Measurements from ENCODE around the gene IGFL4. TPM values are rescaled to one million over a fixed set of nuclear protein-coding genes. Genes with fewer than 3 reads are reported as not detected.

The IGFL4 gene
- total RNA-seq, 2 donors from 2014 or later: not detected

- Histone ChIP-seq H3K4me1 (replicated peaks) (no peaks in the 10 kb centered on the region), H3K27me3 (replicated peaks; ENCODE audit: insufficient read depth) (no peaks in the 10 kb centered on the region), H3K9me3 (no peaks in the 10 kb centered on the region), H3K36me3 (no peaks in the 10 kb centered on the region), H3K27ac (no peak overlapping the region), H3K4me3 (no peak overlapping the region)
- intact Hi-C loops (cut with DNase I): no loop called here
- WGBS: 92% methylated on average over 6 of the region's 6 CpGs
- TF ChIP-seq POLR2A (IDR thresholded peaks at IDR 0.05): no peak
- TF ChIP-seq CTCF (IDR thresholded peaks at IDR 0.05): no peak
- TF ChIP-seq POLR2AphosphoS5 (IDR thresholded peaks at IDR 0.05): no peak
- DNase-seq (ENCODE audit: low spot score): no peak
Measured at GRCh38 chr19:46040125-46040524, 677 bp downstream of the IGFL4 start.

GRCh38 chr19:46036744-46037128, 4.1 kb downstream of the IGFL4 start:
- no peaks in the 10 kb centered on the region for H3K4me1 ChIP-seq (replicated peaks)
- no peak for TF ChIP-seq POLR2AphosphoS5 (IDR thresholded peaks at IDR 0.05)
- TF ChIP-seq POLR2A (IDR thresholded peaks at IDR 0.05): no peak
- TF ChIP-seq CTCF (IDR thresholded peaks at IDR 0.05): no peak
- 69% methylated on average over 3 of the region's 3 CpGs for WGBS
- intact Hi-C loops (cut with DNase I): no loop called here
- H3K4me3 ChIP-seq: no peak overlapping the region
- no peak for DNase-seq (ENCODE audit: low spot score)
- no peaks in the 10 kb centered on the region for H3K36me3 ChIP-seq
- H3K27ac ChIP-seq: no peak overlapping the region
- H3K9me3 ChIP-seq: no peaks in the 10 kb centered on the region
- H3K27me3 ChIP-seq (replicated peaks; ENCODE audit: insufficient read depth): no peaks in the 10 kb centered on the region

- intact Hi-C loops (cut with DNase I): no loop called here
Measured at GRCh38 chr19:46035986-46036743, 4.6 kb downstream of the IGFL4 start.

DNA sequence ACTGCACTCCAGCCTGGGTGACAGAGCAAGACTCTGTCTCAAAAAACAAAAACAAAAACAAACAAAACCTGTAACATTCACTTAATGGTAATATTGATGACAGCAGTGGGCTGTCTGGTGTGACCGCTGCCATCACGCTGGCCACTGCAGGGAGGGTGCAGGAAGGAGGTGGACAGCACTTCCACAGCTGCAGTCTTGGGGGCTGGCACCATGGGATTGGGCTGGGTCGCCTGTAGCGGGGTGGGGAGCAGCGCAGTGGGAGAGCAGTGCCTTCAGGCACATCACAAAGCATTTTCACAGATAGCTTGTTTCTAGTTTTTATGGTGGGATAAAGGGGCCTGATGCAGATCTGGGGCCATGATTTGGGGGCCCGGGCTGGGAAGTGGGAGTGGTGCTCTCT, 5.3 kb downstream of the IGFL4 start:
- TF ChIP-seq POLR2AphosphoS5 (IDR thresholded peaks at IDR 0.05): no peak
- TF ChIP-seq POLR2A (IDR thresholded peaks at IDR 0.05): no peak
- no peak for TF ChIP-seq CTCF (IDR thresholded peaks at IDR 0.05)
- Histone ChIP-seq H3K36me3 (no peaks in the 10 kb centered on the region), H3K27me3 (replicated peaks; ENCODE audit: insufficient read depth) (no peaks in the 10 kb centered on the region), H3K4me3 (no peak overlapping the region), H3K27ac (no peak overlapping the region), H3K4me1 (replicated peaks) (no peaks in the 10 kb centered on the region), H3K9me3 (no peaks in the 10 kb centered on the region)
- 85% methylated on average over 6 of the region's 6 CpGs for WGBS
- DNase-seq (ENCODE audit: low spot score): no peak
- intact Hi-C loops (cut with DNase I): no loop called here

More at GRCh38 chr19:46035986-46036743, 4.6 kb downstream of the IGFL4 start:
- no peaks in the 10 kb centered on the region for H3K27me3 ChIP-seq (replicated peaks; ENCODE audit: insufficient read depth)
- WGBS: 71% methylated on average over 11 of the region's 13 CpGs
- no peak overlapping the region for H3K4me3 ChIP-seq
- H3K9me3 ChIP-seq: no peaks in the 10 kb centered on the region
- H3K27ac ChIP-seq: no peak overlapping the region
- no peaks in the 10 kb centered on the region for H3K4me1 ChIP-seq (replicated peaks)
- TF ChIP-seq POLR2A (IDR thresholded peaks at IDR 0.05): no peak
- no peak for TF ChIP-seq CTCF (IDR thresholded peaks at IDR 0.05)
- no peaks in the 10 kb centered on the region for H3K36me3 ChIP-seq
- no peak for DNase-seq (ENCODE audit: low spot score)

DNA sequence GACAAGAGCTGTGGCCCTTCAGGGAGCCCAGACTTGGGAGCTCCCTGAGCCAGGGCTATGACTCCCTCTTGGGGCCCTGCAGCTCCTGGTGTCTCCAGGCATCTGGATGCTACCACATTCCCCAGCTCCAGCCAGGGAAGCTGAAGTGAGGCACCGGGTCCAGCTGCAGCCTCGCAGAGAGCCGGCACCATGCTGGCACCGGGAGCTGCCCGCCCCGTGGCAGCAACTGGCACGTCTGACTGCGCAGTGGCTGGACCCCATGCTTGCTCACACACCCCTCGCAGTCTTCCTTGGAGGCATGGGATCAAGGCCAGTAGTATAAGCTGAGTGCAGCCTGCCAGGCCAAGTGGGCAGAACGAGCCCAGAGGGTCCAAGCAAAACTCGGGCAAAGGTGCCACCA, 7.4 kb downstream of the IGFL4 start:
- WGBS: 93% methylated on average over 10 of the region's 11 CpGs
- intact Hi-C loops (cut with DNase I): no loop called here
- H3K27me3 ChIP-seq (replicated peaks; ENCODE audit: insufficient read depth): no peaks in the 10 kb centered on the region
- no peaks in the 10 kb centered on the region for H3K4me1 ChIP-seq (replicated peaks)
- H3K9me3 ChIP-seq: no peaks in the 10 kb centered on the region
- TF ChIP-seq POLR2AphosphoS5 (IDR thresholded peaks at IDR 0.05) (no peak), CTCF (IDR thresholded peaks at IDR 0.05) (no peak), POLR2A (IDR thresholded peaks at IDR 0.05) (no peak)
- DNase-seq (ENCODE audit: low spot score): no peak
- H3K27ac ChIP-seq: no peak overlapping the region
- H3K4me3 ChIP-seq: no peak overlapping the region
- no peaks in the 10 kb centered on the region for H3K36me3 ChIP-seq

All from prostate gland (tissue), 2 donors.